GM19468 (cell line): ENCODE results near the gene SGSM1.

ENCODE experiments used
- ATAC-seq: cut with Tn5 transposase; IDR thresholded peaks from one replicate; pipeline ENCODE4 v1.9.1; 2021; ENCODE audit warnings: mild to moderate bottlenecking, moderate library complexity, moderate number of reproducible peaks; ENCODE audit not compliant: unreplicated experiment; ENCODE audit errors: extremely low read depth

The SGSM1 gene

GRCh38 chr22:24803064-24803542, 2.9 kb upstream of the SGSM1 start:
- no peak for ATAC-seq

- ATAC-seq: no peak
Observed at GRCh38 chr22:24806663-24807001, 621 bp downstream of the SGSM1 start.

- ATAC-seq: no peak
Observed at GRCh38 chr22:24807284-24807950, 1.4 kb downstream of the SGSM1 start.

GRCh38 chr22:24809331-24809730, 3.3 kb downstream of the SGSM1 start:
- no peak for ATAC-seq

GRCh38 chr22:24810043-24810749, 4.2 kb downstream of the SGSM1 start:
- no peak for ATAC-seq

- no peak for ATAC-seq
Observed at GRCh38 chr22:24812950-24813775, 7.2 kb downstream of the SGSM1 start.

- no peak for ATAC-seq
Observed at GRCh38 chr22:24813861-24814770, 8.1 kb downstream of the SGSM1 start.

- no peak for ATAC-seq
Observed at GRCh38 chr22:24816806-24817205, 10.8 kb downstream of the SGSM1 start.

GRCh38 chr22:24819487-24819886, 13.5 kb downstream of the SGSM1 start:
- no peak for ATAC-seq

GRCh38 chr22:24819911-24820461, 14.0 kb downstream of the SGSM1 start:
- ATAC-seq: no peak

- ATAC-seq: no peak
Observed at GRCh38 chr22:24822471-24822870, 16.5 kb downstream of the SGSM1 start.

- no peak for ATAC-seq
Observed at GRCh38 chr22:24823787-24824186, 17.8 kb downstream of the SGSM1 start.

GRCh38 chr22:24824250-24824649, 18.2 kb downstream of the SGSM1 start:
- no peak for ATAC-seq

- ATAC-seq: no peak
Observed at GRCh38 chr22:24824915-24825314, 18.9 kb downstream of the SGSM1 start.

- ATAC-seq: no peak
Observed at GRCh38 chr22:24826710-24827285, 20.8 kb downstream of the SGSM1 start.

GRCh38 chr22:24827296-24827695, 21.3 kb downstream of the SGSM1 start:
- no peak for ATAC-seq

GRCh38 chr22:24830205-24830979, 24.4 kb downstream of the SGSM1 start:
- ATAC-seq: no peak

- no peak for ATAC-seq
Observed at GRCh38 chr22:24831687-24832086, 25.7 kb downstream of the SGSM1 start.
